GM10248 (cell line): ENCODE results near the gene SNTB2.

ENCODE experiments used
- CTCF ChIA-PET: fragments of 300-600 bp; sonication (Branson Sonifier 250); formaldehyde crosslinking; extraction: SDS; loops from one replicate; lab custom pipeline; 2021; ENCODE audit warnings: antibody characterized with exemption; lab: Yijun Ruan, JAX
- POLR2A ChIA-PET: fragments of 350-650 bp; sonication (Branson Sonifier 250); formaldehyde crosslinking; extraction: SDS; loops from one replicate; lab custom pipeline; 2020; ENCODE audit warnings: antibody characterized with exemption; lab: Yijun Ruan, JAX
- DNase-seq: peaks from one replicate; pipeline ENCODE4 v3.0.0; 2012; ENCODE audit errors: extremely low spot score
- TF ChIP-seq, protein P1 (sequence below): IDR thresholded peaks from 2 replicates; pipeline ENCODE4 v1.5.1; 2012; ENCODE audit warnings: mild to moderate bottlenecking, low read depth; ENCODE audit errors: extremely low read depth, missing control alignments, control extremely low read depth

Gene SNTB2

DNA sequence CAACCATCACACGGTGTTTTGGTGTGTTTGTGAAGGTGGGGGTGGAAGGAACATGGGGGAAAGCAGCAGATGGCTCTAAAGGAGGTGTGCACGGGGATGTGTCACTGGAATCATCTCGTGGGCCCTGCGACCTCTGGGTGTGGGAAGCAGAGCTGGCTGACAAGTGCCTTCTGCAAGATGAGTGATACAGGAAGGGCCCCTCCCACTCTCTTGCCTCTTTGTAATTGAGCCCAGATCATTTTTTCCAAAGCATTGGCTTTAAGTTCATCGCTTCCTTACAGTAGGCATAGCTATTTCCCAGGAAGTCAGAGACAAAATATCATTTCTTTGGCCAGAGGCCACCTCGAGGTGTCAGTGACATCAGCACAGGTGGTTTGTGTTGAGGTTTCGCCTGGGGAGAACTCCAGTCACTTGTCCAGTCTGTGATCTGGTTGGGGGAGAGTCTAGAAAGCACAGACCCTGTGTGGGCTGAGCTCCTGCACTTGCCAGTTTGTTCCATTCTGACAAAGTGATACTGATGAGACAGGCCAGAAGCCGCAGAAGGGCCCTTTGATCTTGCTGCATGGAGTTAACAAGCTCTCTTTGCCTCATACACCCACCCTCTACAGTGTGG is 20.6 kb upstream of the SNTB2 start:
- peak; percentile 71 for DNase-seq
- CTCF ChIA-PET: interaction anchor here (1.0 to 4.3 kb wide), 8 partner anchors 9 to 135 kb away, joined by 3 to 30 read pairs (median 6); partner anchors contain the start of gene SNTB2
- POLR2A ChIA-PET: interaction anchor here (0.7 kb wide), 1 partner anchor 20 kb away, joined by 3 read pairs; the partner anchor contains the start of gene SNTB2
- TF ChIP-seq, protein P1, sequence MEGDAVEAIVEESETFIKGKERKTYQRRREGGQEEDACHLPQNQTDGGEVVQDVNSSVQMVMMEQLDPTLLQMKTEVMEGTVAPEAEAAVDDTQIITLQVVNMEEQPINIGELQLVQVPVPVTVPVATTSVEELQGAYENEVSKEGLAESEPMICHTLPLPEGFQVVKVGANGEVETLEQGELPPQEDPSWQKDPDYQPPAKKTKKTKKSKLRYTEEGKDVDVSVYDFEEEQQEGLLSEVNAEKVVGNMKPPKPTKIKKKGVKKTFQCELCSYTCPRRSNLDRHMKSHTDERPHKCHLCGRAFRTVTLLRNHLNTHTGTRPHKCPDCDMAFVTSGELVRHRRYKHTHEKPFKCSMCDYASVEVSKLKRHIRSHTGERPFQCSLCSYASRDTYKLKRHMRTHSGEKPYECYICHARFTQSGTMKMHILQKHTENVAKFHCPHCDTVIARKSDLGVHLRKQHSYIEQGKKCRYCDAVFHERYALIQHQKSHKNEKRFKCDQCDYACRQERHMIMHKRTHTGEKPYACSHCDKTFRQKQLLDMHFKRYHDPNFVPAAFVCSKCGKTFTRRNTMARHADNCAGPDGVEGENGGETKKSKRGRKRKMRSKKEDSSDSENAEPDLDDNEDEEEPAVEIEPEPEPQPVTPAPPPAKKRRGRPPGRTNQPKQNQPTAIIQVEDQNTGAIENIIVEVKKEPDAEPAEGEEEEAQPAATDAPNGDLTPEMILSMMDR: no peak

- no peak for DNase-seq
- POLR2A ChIA-PET: no interaction called here
- CTCF ChIA-PET: interaction anchor here (1.0 to 4.3 kb wide), 8 partner anchors 10 to 134 kb away, joined by 3 to 30 read pairs (median 6); partner anchors contain the start of gene SNTB2
- TF ChIP-seq, protein P1: no peak
Measured at GRCh38 chr16:69166946-69167930, 19.7 kb upstream of the SNTB2 start.

GRCh38 chr16:69169051-69169450 is 17.9 kb upstream of the SNTB2 start:
- no peak for DNase-seq
- POLR2A ChIA-PET: no interaction called here
- TF ChIP-seq, protein P1: no peak
- CTCF ChIA-PET: interaction anchor here (0.7 to 4.3 kb wide), 3 partner anchors 11 to 117 kb away, joined by 3 to 30 read pairs (median 5); no protein-coding TSS in a partner anchor

DNA sequence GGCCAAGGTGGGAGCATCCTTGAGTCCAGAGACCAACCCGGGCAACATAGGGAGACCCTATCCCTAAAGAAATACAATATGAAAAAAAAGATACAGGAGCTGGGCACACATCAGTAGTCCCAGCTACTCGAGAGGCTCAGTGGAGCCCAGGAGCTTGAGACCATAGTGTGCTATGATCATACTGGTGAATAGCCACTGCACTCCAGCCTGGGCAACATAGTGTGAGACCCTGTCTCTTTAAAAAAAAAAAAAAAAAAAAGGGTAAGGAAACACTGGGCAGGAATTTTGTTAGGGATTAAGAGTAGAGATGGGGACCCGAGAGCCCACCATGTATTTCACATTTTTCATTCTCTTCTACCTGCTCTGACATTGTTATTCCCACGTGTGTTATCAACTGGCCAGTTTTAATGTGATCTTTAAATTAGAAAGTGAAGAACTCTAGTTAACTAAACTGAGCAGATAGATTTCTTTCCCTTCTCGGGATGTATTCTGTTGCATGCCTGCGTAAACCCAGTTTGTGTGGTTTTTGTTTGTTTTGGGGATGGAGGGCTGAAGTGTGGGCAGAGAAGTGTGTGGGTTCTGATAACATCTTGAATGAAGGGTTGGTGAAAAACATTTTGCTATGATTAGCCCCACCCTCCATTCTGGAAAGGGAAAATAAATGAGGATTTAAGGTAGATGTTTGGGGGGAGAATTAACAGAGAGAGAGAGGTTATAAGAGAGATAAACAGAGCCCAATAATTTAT is 17.2 kb upstream of the SNTB2 start:
- TF ChIP-seq, protein P1: no peak
- POLR2A ChIA-PET: no interaction called here
- DNase-seq: no peak
- CTCF ChIA-PET: interaction anchor here (4.3 kb wide), 1 partner anchor 20 kb away, joined by 30 read pairs; no protein-coding TSS in a partner anchor

DNA sequence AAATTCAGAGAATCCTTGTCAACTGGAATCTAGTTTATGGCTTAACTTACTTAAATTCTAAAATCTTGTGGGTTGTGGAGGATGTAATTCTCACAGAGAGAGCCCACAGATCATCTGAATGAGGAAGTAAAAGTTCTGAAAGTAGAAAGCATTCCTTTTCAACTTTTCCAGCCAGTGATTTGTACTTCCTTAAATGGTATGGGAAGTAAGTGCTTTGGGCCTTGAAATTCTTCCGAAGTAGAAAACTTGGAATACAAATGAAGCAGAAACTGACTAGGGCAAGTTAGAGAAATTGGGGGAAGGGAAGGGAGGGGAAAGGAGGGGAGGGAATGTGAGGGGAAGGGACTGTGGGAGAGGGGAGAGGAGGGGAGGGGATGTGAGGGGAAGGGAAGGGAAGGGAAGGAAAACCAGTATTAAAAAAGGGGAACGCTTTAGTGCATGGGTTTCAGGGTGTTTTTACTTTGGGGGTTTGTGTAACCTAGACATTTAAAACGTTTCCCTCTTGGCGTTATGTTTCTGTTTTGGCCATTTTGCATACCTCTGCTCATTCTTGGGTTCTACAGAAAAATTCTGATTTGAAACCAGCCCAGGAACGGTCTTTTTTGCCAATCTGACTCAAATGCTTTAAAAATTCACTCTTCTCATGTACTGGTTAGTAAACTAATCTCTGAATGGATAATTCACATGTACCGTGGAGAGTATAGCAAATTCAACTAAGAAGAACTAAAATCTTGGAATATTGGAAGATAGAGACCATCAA is 15.5 kb upstream of the SNTB2 start:
- no peak for DNase-seq
- POLR2A ChIA-PET: no interaction called here
- TF ChIP-seq, protein P1: no peak
- CTCF ChIA-PET: interaction anchor here (1.4 kb wide), 1 partner anchor 20 kb away, joined by 3 read pairs; no protein-coding TSS in a partner anchor
